Measurements from ENCODE around the gene MDFI.

Gene MDFI

DNA sequence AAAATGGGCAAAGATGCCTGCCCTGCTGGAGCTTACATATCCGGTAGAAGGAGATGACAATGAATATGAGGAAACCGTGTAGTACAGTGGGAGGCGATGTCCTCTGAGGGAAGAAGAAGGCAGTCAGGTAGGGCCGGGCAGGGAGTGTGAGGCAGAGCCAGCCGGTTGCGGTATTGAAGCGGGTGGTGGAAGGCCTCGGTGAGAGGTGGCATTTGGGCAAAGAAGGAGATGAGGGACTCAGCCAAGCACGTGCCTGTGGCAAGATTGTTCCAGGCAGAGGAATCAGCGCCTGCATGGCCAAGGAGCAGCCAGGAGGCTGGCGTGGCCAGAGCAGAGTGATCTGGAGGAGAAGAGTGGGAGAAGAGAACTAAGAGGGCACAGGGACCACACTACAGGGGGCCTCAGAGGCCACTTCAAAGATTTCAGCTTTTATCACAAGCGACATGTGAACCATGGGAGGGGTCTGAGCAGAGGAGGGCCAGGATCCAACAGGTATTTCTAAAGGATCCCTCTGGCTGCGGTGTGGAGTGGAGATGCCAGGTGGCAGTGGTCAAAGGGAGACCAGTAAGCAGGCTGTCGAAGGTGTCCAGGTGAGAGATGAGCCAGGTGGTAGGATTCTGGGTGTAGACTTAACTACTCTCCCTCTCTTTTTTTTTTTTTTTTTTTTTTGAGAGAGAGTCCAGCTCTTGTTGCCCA, 13.8 kb downstream of the MDFI start:
- DNase-seq: no peak

- no peak for DNase-seq
These were observed 14.8 kb downstream of the MDFI start for GRCh38 chr6:41652866-41653652.

- DNase-seq: no peak
These were observed 15.4 kb downstream of the MDFI start for GRCh38 chr6:41653691-41654090.

DNA sequence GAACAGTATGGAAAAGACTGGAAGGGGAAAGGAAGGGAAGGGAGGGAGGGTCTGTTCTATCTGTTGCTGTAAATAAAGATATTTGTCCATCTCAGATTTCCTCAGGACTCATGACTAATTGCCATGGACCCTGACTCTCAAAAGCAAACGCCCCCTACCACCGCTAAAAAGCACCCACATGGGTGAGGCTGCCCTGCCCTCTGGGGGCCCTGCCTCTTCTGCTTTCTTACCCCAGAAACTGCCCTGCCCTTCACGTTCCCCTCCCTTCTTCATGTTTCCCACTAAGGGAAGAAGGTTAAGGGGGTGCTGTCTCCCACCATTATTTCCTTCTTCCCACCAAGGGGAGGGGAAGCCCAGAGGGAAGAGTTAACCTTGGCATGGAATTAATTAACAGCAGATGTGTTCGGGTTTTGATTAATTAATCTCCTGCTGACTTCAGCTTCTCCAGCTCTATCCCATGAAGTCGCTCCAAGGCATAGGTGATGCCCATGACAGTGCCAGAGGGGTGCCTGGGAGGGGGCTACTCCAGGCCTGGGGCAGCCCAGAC, 16.0 kb downstream of the MDFI start:
- no peak for DNase-seq

- no peak for DNase-seq
These were observed 16.5 kb downstream of the MDFI start for GRCh38 chr6:41654698-41655151.

DNA sequence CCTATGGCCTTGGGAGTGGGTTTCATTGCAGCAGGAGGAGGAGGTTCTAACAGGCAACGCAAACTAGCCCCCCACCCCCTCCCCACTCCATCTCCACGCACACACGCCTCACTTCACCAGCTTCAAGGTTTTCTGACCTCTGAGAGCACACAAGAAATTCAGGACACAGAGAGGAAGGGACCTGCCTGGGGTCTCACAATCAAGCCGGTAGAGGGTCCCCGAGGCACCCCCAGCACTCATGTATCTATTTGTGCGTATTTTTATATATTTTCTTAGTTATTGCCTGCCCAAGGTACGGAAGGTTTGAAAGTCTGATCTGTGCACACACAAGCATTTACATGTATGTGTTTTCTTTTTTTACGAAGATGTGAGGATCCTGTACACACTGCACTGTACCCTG, 16.9 kb downstream of the MDFI start:
- DNase-seq: no peak

GRCh38 chr6:41655646-41656001, 17.4 kb downstream of the MDFI start:
- DNase-seq: no peak

GRCh38 chr6:41656002-41656691, 17.9 kb downstream of the MDFI start:
- no peak for DNase-seq

- DNase-seq: no peak
These were observed 19.1 kb downstream of the MDFI start for GRCh38 chr6:41657131-41658094.

- DNase-seq: no peak
These were observed 20.4 kb downstream of the MDFI start for GRCh38 chr6:41658636-41659035.

DNA sequence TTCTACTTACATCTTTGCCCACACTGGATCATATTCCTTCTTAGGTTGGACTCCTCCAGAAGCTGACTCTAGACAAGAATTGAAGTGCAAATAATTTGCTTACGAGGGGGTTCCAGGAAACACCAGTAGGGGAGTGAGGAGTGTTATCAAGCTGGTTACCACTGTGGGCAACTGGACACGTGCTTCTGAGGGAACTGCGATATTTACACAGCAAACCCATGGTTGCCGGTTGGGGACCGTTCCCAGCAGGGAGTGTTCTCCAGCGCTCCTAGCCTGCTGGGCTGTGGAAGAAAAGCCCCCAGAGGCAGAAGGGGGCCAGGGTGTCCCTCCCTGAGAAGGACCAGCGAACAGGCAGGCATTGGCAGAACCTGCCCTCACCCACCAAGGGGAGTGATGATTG, 21.7 kb downstream of the MDFI start:
- no peak for DNase-seq

- DNase-seq: no peak
These were observed 25.3 kb downstream of the MDFI start for GRCh38 chr6:41663568-41663967.

GRCh38 chr6:41664271-41664670, 26.0 kb downstream of the MDFI start:
- DNase-seq: no peak

DNA sequence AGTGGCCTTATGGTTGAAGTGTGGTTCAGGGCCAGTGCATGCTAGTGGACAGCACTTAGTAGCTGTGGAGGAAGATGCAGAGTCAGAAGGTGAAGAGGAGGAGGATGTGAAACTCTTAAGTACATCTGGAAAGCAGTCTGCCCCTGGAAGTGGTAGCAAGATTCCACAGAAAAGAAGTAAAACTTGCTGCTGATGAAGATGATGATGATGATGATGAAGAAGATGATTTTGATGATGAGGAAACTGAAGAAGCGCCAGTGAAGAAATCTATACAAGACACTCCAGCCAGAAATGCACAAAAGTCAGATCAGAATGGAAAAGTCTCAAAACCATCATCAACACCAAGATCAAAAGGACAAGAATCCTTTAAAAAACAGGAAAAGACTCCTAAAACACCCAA, 28.9 kb downstream of the MDFI start:
- no peak for DNase-seq

DNA sequence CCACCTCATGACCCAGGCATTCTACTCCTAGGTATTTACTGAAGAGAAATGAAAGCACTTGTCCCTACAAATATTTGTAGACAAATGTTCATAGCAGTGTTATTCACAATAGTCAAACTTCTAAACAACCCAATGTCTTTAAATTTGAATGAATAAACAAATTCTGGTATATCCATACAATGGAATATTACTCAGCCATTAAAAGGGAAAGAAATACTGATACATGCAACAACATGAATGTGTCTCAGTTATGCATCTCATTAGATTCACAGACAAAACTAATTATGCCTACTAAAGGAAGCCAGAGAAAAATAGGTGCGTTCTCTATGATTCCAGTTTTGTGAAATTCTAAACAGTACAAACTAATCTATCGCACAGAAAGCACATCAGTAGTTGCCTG, 30.7 kb downstream of the MDFI start:
- no peak for DNase-seq

DNA sequence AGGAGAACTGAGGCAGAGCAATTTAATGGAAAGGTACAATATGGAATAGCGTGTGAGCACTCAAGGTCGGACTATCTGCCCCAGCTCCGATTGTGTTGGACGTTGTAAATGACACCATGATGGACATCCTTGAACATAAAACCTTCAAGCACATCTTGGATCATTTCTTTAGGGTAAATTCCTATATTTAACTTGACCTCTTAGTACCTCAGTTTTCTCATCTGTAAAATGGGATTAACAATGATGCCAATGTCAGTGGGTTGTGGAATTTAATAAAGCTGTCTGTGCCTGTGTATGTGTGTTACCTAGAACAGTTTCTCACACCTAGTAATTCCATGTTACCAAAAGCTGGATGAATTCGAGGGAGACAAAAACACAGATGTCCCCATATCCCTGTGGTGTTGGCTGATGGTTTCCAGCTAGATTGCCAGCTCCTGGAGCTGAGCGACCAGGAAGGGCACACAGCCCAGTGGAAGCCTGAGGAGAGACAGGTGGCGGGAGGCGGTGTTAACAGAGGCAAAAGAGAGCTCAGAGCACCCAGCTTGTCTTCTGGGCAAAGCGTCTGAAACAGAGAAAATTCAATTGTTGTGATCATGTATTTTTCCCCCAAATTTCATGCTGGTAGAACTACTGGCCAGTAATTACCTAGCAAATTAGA, 32.6 kb downstream of the MDFI start:
- DNase-seq: no peak

DNA sequence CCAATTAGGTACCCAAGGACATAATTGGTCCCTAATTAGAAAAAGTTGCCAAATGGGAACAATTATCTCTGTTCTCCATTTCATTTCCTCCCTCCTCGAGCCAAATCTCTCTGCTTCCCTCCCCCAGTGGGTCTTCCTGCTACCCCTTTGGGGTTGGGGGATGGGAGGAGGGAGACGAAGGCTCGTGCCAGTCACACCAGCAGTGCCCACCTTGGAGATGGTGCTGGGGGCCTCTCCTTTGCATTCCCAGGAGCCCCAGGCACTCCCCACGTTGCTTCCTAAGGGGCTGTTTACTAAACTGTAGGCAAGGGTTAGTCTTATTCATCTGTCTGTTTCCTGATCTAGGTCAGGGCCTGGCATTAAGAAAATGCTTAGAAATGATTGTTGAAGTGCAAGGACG, 33.1 kb downstream of the MDFI start:
- DNase-seq: no peak

- no peak for DNase-seq
These were observed 33.7 kb downstream of the MDFI start for GRCh38 chr6:41672016-41672415.

GRCh38 chr6:41672816-41673703, 34.8 kb downstream of the MDFI start:
- DNase-seq: no peak

DNA sequence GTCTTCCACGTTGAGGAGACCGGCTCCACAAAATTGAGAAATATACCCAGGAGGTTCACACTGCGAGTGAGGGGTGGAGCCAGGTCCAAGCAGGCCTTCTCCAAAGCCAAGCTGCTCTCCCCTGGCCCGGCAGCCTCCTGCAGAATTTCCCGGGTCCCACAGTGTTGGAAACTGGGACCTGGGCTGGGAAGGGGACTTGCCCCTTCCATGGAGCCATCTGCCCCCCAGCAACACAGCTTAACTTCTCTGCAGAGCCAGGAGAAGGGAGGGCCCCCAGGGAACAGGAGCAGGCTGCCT, 35.4 kb downstream of the MDFI start:
- DNase-seq: no peak

Data from CD4-positive, alpha-beta T cell treated with Interleukin-6 for 4 hours (primary cell).